Measurements from ENCODE around the gene VAT1.

Gene VAT1

DNA sequence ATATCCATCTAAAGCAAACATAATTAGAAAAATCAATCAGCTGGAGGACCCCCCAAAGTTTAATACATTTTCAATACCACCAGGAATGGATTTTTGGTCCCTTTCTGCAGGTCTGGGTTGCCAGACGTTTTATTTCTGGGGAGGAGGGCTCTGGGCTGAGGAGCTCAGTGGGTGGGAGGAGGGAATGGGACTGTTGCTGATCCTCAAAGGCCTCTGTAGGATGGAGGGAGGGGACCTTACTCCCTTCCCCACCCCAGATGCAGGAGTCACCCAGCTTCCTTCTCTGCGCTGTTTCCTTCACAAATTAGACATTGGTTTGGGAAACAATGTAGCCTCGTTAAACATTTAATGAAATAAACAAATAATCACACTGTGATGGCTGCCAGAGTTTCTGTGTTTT is 9.5 kb upstream of the VAT1 start:
- TF ChIP-seq, protein P1, sequence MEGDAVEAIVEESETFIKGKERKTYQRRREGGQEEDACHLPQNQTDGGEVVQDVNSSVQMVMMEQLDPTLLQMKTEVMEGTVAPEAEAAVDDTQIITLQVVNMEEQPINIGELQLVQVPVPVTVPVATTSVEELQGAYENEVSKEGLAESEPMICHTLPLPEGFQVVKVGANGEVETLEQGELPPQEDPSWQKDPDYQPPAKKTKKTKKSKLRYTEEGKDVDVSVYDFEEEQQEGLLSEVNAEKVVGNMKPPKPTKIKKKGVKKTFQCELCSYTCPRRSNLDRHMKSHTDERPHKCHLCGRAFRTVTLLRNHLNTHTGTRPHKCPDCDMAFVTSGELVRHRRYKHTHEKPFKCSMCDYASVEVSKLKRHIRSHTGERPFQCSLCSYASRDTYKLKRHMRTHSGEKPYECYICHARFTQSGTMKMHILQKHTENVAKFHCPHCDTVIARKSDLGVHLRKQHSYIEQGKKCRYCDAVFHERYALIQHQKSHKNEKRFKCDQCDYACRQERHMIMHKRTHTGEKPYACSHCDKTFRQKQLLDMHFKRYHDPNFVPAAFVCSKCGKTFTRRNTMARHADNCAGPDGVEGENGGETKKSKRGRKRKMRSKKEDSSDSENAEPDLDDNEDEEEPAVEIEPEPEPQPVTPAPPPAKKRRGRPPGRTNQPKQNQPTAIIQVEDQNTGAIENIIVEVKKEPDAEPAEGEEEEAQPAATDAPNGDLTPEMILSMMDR (IDR thresholded peaks at IDR 0.05) = no peak
- Mint-ChIP-seq H3K4me1 (peaks cover 83% of the 10 kb centered on the region), H3K9me3 (no peaks in the 10 kb centered on the region), H3K27me3 (ENCODE audit: low read depth, poor library complexity) (peaks cover 5% of the 10 kb centered on the region), H3K36me3 (ENCODE audit: low read depth) (no peaks in the 10 kb centered on the region), H3K27ac (no peak overlapping the region), H3K4me3 (no peak overlapping the region)
- DNase-seq = no peak

DNA sequence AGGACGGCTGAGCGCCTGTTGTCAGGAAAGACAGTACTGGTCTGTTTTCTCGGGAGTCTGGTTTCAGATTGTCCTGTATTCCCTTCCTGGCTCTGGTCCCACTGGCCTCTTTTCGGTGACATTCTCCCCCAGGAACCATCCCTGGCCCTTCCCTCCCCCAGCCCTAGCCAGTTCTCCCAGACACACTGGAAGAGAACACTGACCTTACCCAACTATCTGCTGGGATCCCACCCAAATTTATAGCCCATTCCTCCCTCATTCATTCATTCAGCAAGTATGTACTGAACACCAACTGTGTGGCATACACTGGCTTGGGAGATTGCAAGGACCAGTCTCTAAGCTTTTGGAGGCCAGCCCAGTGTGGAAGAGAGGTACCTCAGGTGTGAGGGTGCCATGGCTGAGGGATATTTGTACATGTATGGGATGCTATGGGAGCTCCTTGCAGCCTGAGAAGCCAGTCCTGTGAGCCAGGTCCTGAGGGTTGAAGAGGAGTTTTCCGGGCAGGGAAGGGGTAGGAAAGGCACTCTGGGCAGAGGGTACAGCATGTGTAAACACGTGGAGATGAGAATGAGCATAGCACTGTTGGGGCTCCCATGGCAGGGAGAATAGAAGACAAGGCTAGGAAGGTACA is 8.1 kb upstream of the VAT1 start:
- TF ChIP-seq, protein P1 (IDR thresholded peaks at IDR 0.05) = no peak
- Mint-ChIP-seq H3K9me3 (no peaks in the 10 kb centered on the region), H3K4me1 (peaks cover 74% of the 10 kb centered on the region), H3K36me3 (ENCODE audit: low read depth) (no peaks in the 10 kb centered on the region), H3K4me3 (no peak overlapping the region), H3K27me3 (ENCODE audit: low read depth, poor library complexity) (peaks cover 2% of the 10 kb centered on the region), H3K27ac (peak overlapping the region; percentile 65)
- no peak for DNase-seq

DNA sequence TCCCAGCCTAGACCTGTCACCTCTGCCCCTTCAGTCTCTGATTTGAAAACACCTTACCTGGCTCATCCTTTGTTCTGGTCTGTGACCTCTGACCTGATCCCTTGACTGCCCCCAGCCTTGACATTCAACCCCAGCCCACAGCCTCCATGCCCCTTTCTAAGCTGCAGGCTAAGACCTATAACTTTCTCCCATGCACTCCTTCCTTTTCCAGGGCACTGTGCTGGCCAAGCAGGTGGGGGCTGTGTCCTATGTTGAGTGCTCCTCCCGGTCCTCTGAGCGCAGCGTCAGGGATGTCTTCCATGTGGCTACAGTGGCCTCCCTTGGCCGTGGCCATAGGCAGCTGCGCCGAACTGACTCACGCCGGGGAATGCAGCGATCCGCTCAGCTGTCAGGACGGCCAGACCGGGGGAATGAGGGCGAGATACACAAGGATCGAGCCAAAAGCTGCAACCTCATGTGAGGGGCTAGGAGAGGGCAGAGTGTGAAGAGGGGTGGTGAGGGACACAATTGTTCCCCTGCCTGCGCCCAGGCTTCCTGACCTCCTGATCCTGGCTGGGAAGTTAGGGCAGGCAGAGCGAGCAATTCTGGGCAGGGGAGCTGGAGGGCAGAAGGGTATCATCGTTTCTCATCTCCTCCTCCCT is 6.2 kb upstream of the VAT1 start:
- Mint-ChIP-seq H3K4me3 (peak overlapping the region; percentile 56), H3K4me1 (peaks cover 64% of the 10 kb centered on the region), H3K27ac (peak overlapping the region; percentile 28), H3K9me3 (no peaks in the 10 kb centered on the region), H3K27me3 (ENCODE audit: low read depth, poor library complexity) (no peaks in the 10 kb centered on the region), H3K36me3 (ENCODE audit: low read depth) (no peaks in the 10 kb centered on the region)
- no peak for DNase-seq
- TF ChIP-seq, protein P1 (IDR thresholded peaks at IDR 0.05) = no peak

DNA sequence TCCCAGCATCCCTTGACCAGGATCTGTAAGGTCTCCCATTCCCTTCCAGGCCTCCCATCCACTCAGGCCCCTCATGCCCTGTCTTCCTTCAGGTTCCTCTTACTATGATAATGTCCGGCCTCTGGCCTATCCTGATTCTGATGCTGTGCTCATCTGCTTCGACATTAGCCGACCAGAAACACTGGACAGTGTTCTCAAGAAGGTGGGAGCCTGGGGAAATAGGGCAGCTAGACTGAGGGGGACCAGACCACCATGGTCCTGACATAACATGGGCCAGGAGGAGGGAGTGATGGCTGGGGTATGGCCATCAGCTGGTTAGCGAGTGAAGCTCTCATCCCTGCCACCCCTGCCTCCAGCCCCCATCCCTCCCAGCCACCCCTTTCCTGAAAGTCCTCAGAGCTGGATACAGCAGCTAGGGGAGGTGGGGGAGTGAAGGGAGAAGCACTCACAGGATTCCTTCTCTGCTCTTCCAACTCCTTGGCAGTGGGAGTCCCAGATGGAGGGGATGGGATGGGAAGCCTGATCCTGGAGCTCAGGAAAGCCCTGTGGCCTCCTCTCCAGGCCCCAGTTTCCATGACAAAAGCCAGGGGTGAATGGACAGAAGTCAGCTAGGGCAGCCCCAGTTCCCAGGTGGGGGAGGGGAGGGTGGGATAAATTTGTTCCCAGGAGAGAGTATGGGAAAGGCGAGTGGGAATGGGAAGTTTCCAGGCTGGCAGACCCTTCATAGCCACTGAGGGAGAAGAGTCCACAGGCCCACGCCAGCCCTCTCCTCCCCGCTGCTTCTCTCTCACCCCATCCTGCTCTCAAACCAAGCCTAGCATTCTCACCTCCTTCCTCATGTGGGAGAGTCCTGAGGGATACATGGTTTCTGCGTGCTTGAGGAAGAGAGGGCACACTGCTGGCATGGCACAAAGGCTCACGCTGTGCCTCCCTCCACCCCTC is 5.2 kb upstream of the VAT1 start:
- TF ChIP-seq, protein P1 (IDR thresholded peaks at IDR 0.05) = no peak
- Mint-ChIP-seq H3K36me3 (ENCODE audit: low read depth) (no peaks in the 10 kb centered on the region), H3K27ac (no peak overlapping the region), H3K4me1 (peaks cover 61% of the 10 kb centered on the region), H3K27me3 (ENCODE audit: low read depth, poor library complexity) (no peaks in the 10 kb centered on the region), H3K4me3 (peak overlapping the region; percentile 65), H3K9me3 (no peaks in the 10 kb centered on the region)
- no peak for DNase-seq

DNA sequence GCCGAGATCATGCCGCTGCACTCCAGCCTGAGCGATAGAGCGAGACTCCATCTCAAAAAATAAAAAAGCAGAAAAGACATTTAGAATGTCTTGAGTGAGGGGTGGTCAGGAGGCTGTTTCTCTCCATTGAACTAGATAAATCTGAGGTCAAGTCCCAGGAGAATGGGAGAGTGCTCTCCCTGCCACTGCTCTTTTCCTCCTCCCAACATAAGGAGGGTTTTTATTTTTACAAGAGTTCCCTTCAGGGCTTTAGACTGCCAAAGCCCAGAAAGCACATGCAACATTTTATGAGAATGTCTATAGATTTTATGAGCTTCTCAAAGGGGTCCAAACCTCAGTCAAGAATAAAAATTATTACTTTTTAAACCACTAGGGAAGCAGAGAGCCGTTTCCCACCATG is 4.4 kb upstream of the VAT1 start:
- DNase-seq = no peak
- Mint-ChIP-seq H3K9me3 (no peaks in the 10 kb centered on the region), H3K4me1 (peaks cover 60% of the 10 kb centered on the region), H3K27me3 (ENCODE audit: low read depth, poor library complexity) (no peaks in the 10 kb centered on the region), H3K36me3 (ENCODE audit: low read depth) (no peaks in the 10 kb centered on the region), H3K4me3 (peak overlapping the region; percentile 65), H3K27ac (no peak overlapping the region)
- TF ChIP-seq, protein P1 (IDR thresholded peaks at IDR 0.05) = no peak
